IMR-90 (cell line): Measurements from ENCODE around the gene EVI2A. TPM values are rescaled to one million over a fixed set of nuclear protein-coding genes. Genes with fewer than 3 reads are reported as not detected.

ENCODE experiments used
- ATAC-seq: fragments of 200-7000 bp; cut with Tn5 transposase; 2 replicates; pipeline ENCODE4 v1.9.1; 2020; ENCODE audit warnings: low read depth, mild to moderate bottlenecking, moderate library complexity
- BruUV-seq: library from RNA; stranded (reverse); fragments of 400-500 nt; replicated peaks from 2 replicates; lab custom pipeline; 2021; lab: Mats Ljungman, UMichigan
- CTCF ChIA-PET: fragments of 300-600 bp; formaldehyde crosslinking; extraction: SDS; loops from one replicate; lab custom pipeline; 2021; ENCODE audit warnings: antibody characterized with exemption; lab: Yijun Ruan, JAX
- POLR2A ChIA-PET: fragments of 300-600 bp; sonication (Branson Sonifier 250); formaldehyde crosslinking; loops from one replicate; lab custom pipeline; 2022; ENCODE audit warnings: antibody characterized with exemption; ENCODE audit not compliant: unreplicated experiment; lab: Charles Lee
- DNase-seq: peaks from one replicate; pipeline ENCODE4 v3.0.0; 2013
- H2AFZ ChIP-seq: replicated peaks from 2 replicates; pipeline ENCODE3; 2013; ENCODE audit warnings: low read length, mild to moderate bottlenecking; ENCODE audit not compliant: poor library complexity
- H2AK5ac ChIP-seq: 2 replicates; pipeline ENCODE4 v1.6.1; 2013; ENCODE audit warnings: low read depth, low read length, inconsistent platforms
- H2AK9ac ChIP-seq: replicated peaks from 2 replicates; pipeline ENCODE3; 2013; ENCODE audit warnings: mild to moderate bottlenecking, low read depth, low read length, moderate library complexity; ENCODE audit not compliant: poor library complexity
- H2BK120ac ChIP-seq: 2 replicates; pipeline ENCODE4 v1.6.1; 2013; ENCODE audit warnings: low read depth, low read length, inconsistent platforms
- H2BK15ac ChIP-seq: 3 replicates; pipeline ENCODE4 v1.6.1; 2013; ENCODE audit warnings: low read depth, low read length, inconsistent platforms
- H2BK20ac ChIP-seq: 2 replicates; pipeline ENCODE4 v1.6.1; 2013; ENCODE audit warnings: low read depth, mild to moderate bottlenecking, inconsistent platforms, low read length, moderate library complexity
- H2BK5ac ChIP-seq: 2 replicates; pipeline ENCODE4 v1.6.1; 2013; ENCODE audit warnings: mild to moderate bottlenecking, low read depth, low read length, inconsistent platforms; ENCODE audit not compliant: poor library complexity, severe bottlenecking
- H3K14ac ChIP-seq: replicated peaks from 2 replicates; pipeline ENCODE4 v1.6.1; 2013; ENCODE audit warnings: low read depth, low read length, inconsistent platforms
- H3K18ac ChIP-seq: 2 replicates; pipeline ENCODE4 v1.6.1; 2013; ENCODE audit warnings: low read depth, low read length, control low read depth
- H3K23ac ChIP-seq: 2 replicates; pipeline ENCODE4 v1.6.1; 2013; ENCODE audit warnings: low read depth, low read length, inconsistent platforms
- H3K27ac ChIP-seq: 2 replicates; pipeline ENCODE4 v1.5.1; 2013; ENCODE audit warnings: mild to moderate bottlenecking, control low read depth, low read length; ENCODE audit not compliant: insufficient read depth
- H3K27me3 ChIP-seq: 2 replicates; pipeline ENCODE4 v1.6.1; 2013; ENCODE audit warnings: low read length; ENCODE audit not compliant: control insufficient read depth, insufficient read depth
- H3K36me3 ChIP-seq: 2 replicates; pipeline ENCODE4 v1.6.1; 2013; ENCODE audit warnings: low read length, mixed read lengths; ENCODE audit not compliant: control insufficient read depth, insufficient read depth
- H3K4ac ChIP-seq: 2 replicates; pipeline ENCODE4 v1.6.1; 2013; ENCODE audit warnings: low read depth, low read length, inconsistent platforms
- H3K4me1 ChIP-seq: 2 replicates; pipeline ENCODE4 v1.6.1; 2013; ENCODE audit warnings: low read length, mixed read lengths; ENCODE audit not compliant: control insufficient read depth, insufficient read depth
- H3K4me2 ChIP-seq: 2 replicates; pipeline ENCODE4 v1.6.1; 2013; ENCODE audit warnings: low read depth, mild to moderate bottlenecking, control low read depth, low read length, moderate library complexity
- H3K4me3 ChIP-seq: 2 replicates; pipeline ENCODE4 v1.5.1; 2013; ENCODE audit warnings: low read depth, mild to moderate bottlenecking, control low read depth, low read length, moderate library complexity; ENCODE audit not compliant: insufficient read depth
- H3K56ac ChIP-seq: 2 replicates; pipeline ENCODE4 v1.6.1; 2013; ENCODE audit warnings: low read length, inconsistent platforms; ENCODE audit not compliant: insufficient read depth; ENCODE audit errors: extremely low read depth
- H3K79me1 ChIP-seq, 2 experiments: 2 replicates each; pipeline ENCODE4 v1.6.1; 2013; ENCODE audit warnings: low read length in 2 of 2, inconsistent platforms in 1 of 2, low read depth in 1 of 2
- H3K9ac ChIP-seq: 2 replicates; pipeline ENCODE4 v1.6.1; 2013; ENCODE audit warnings: low read depth, low read length, control low read depth
- H3K9me1 ChIP-seq: 2 replicates; pipeline ENCODE4 v1.6.1; 2013; ENCODE audit warnings: low read length, inconsistent platforms; ENCODE audit not compliant: insufficient read depth
- H3K9me3 ChIP-seq: 2 replicates; pipeline ENCODE4 v1.6.1; 2013; ENCODE audit warnings: low read length; ENCODE audit not compliant: control insufficient read depth, insufficient read depth
- H4K20me1 ChIP-seq: 2 replicates; pipeline ENCODE4 v1.6.1; 2013; ENCODE audit warnings: low read length, inconsistent platforms; ENCODE audit not compliant: insufficient read depth
- H4K5ac ChIP-seq: 2 replicates; pipeline ENCODE4 v1.6.1; 2013; ENCODE audit warnings: mild to moderate bottlenecking, low read depth, low read length, control low read depth
- H4K8ac ChIP-seq, 2 experiments: 2 replicates each; pipeline ENCODE4 v1.6.1; 2013; ENCODE audit warnings: low read depth in 2 of 2, low read length in 2 of 2, control low read depth in 1 of 2, inconsistent platforms in 1 of 2
- H4K91ac ChIP-seq: 2 replicates; pipeline ENCODE4 v1.6.1; 2013; ENCODE audit warnings: low read depth, low read length, inconsistent platforms; ENCODE audit not compliant: insufficient read depth
- CEBPB ChIP-seq: IDR thresholded peaks from 2 replicates; pipeline ENCODE4 v1.6.1; 2012; ENCODE audit warnings: low read depth, low read length, improper control_type of control experiment
- FOS ChIP-seq: fragments of 150-350 bp; IDR thresholded peaks from 2 replicates; pipeline ENCODE4 v1.6.1; 2016; ENCODE audit warnings: low read depth, low read length
- RCOR1 ChIP-seq: IDR thresholded peaks from 2 replicates; pipeline ENCODE4 v1.6.1; 2012; ENCODE audit warnings: mild to moderate bottlenecking, low read length, improper control_type of control experiment; ENCODE audit not compliant: insufficient replicate concordance
- SMC3 ChIP-seq: fragments of 150-350 bp; IDR thresholded peaks from 2 replicates; pipeline ENCODE4 v1.6.1; 2016; ENCODE audit warnings: low read depth, mild to moderate bottlenecking, antibody characterized with exemption, low read length, moderate library complexity
- USF2 ChIP-seq: fragments of 150-350 bp; IDR thresholded peaks from 2 replicates; pipeline ENCODE4 v1.6.1; 2017; ENCODE audit warnings: mild to moderate bottlenecking, antibody characterized with exemption, low read length, low read depth
- WGBS, 2 experiments: methylation state at CpG; one replicate each; pipeline versions ENCODE4 v1.1.5 to v1.1.7; 2013; ENCODE audit warnings: missing lambda C conversion rate in 2 of 2; ENCODE audit not compliant: insufficient read length in 1 of 2; ENCODE audit errors: extremely low coverage in 2 of 2; 5-methylcytosine and 5-hydroxymethylcytosine counted together
- dilution Hi-C: fragments of 300-500 bp; cut with HindIII; formaldehyde crosslinking; loops from one replicate; pipeline ENCODE4 v1.14.3; 2018; ENCODE audit warnings: low sequenced_read_pairs; ENCODE audit not compliant: unreplicated experiment
- in situ Hi-C: fragments of 300-500 bp; cut with MboI; formaldehyde crosslinking; loops from 3 replicates; pipeline ENCODE4 v1.14.3; 2019; ENCODE audit warnings: low sequenced_read_pairs, inconsistent platforms, mixed read lengths
- intact Hi-C: fragments of 100-400 bp; cut with micrococcal nuclease; formaldehyde crosslinking; loops from 2 replicates; pipeline ENCODE4 v1.10.0; 2022
- polyA plus RNA-seq, 3 experiments: library from polyadenylated mRNA; depleted of rRNA; stranded (reverse); fragments of >200 nt; gene quantifications; 2 replicates each; pipeline ENCODE4 v1.2.3, GENCODE V29; 2012; ENCODE audit warnings: low replicate concordance in 1 of 3
- total RNA-seq: library from RNA; depleted of rRNA; stranded (reverse); fragments of >200 nt; gene quantifications from 2 replicates; pipeline ENCODE4 v1.2.3, GENCODE V29; 2012
- TF ChIP-seq, protein P1 (sequence below): conservative IDR thresholded peaks from 2 replicates; pipeline ENCODE4 v1.5.1; 2012; ENCODE audit warnings: mild to moderate bottlenecking, low read depth, low read length, improper control_type of control experiment

The EVI2A gene
- total and polyA plus RNA-seq, 2 of the 4 experiments (the other 2 are of a cell fraction): 0.50 to 0.90 TPM

DNA sequence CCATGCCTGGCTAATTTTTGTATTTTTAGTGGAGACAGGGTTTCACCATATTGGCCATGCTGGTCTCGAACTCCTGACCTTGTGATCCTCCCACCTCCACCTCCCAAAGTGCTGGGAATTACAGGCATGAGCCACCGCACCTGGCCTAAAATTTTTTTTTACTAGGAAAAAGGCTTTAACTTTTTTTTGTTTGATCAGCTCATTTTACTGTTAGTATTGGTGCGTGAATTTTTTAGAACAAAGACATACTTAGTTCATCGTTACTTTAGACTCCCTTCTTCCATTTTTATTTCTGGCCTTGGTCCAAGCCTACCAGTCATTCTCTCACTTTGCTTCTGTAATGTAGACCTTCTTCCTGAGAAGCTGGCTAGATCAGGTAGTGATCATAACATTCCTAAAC, 44.7 kb upstream of the EVI2A start:
- H2AK9ac ChIP-seq: no peak overlapping the region
- DNase-seq (no peak), ATAC-seq (no peak)
- H4K20me1 ChIP-seq: 0 out of 2 replicates have a peak, but pooled peaks cover 3% of the 10 kb centered on the region
- no peak overlapping the region for H3K4me2 ChIP-seq
- H3K4ac ChIP-seq: no peak overlapping the region
- no peak overlapping the region for H3K4me3 ChIP-seq
- no peaks in the 10 kb centered on the region for H3K9me3 ChIP-seq
- no peak overlapping the region for H4K5ac ChIP-seq
- H2BK5ac ChIP-seq: no peak overlapping the region
- H2AK5ac ChIP-seq: no peak overlapping the region
- no peak overlapping the region for H3K14ac ChIP-seq
- no peak overlapping the region for H4K8ac ChIP-seq
- peaks cover 3 to 13% of the 10 kb centered on the region in 2 experiments; a peak in 2 of 4 replicates for H3K79me1 ChIP-seq
- intact Hi-C loops (no loop called here), dilution Hi-C loops (no loop called here), in situ Hi-C loops (no loop called here)
- no peak overlapping the region for H3K56ac ChIP-seq
- no peak overlapping the region for H3K9ac ChIP-seq
- ChIA-PET POLR2A (interaction anchor here (0.6 kb wide), 2 partner anchors 119 to 825 kb away, joined by 3 read pairs; no protein-coding TSS in a partner anchor), CTCF (no interaction called here)
- no peak overlapping the region for H2BK15ac ChIP-seq
- no TSS peak for BruUV-seq
- H2AFZ ChIP-seq: no peak overlapping the region
- no peak overlapping the region for H3K18ac ChIP-seq
- H3K23ac ChIP-seq: no peak overlapping the region
- 0 out of 2 replicates have a peak, but pooled peaks cover 6% of the 10 kb centered on the region for H3K9me1 ChIP-seq
- H3K4me1 ChIP-seq: peaks cover 2% of the 10 kb centered on the region; the same call in 1 of the 2 replicates
- H2BK20ac ChIP-seq: no peak overlapping the region
- no peak overlapping the region for H3K27ac ChIP-seq
- no CpG with 5 or more reads among the region's 4 CpGs for WGBS, 2 experiments
- no peak overlapping the region for H4K91ac ChIP-seq
- no peak overlapping the region for H2BK120ac ChIP-seq
- peaks cover 13% of the 10 kb centered on the region for H3K36me3 ChIP-seq
- no peaks in the 10 kb centered on the region for H3K27me3 ChIP-seq
- TF ChIP-seq FOS (no peak), USF2 (no peak), RCOR1 (no peak), CEBPB (no peak), SMC3 (no peak)
- TF ChIP-seq, protein P1, sequence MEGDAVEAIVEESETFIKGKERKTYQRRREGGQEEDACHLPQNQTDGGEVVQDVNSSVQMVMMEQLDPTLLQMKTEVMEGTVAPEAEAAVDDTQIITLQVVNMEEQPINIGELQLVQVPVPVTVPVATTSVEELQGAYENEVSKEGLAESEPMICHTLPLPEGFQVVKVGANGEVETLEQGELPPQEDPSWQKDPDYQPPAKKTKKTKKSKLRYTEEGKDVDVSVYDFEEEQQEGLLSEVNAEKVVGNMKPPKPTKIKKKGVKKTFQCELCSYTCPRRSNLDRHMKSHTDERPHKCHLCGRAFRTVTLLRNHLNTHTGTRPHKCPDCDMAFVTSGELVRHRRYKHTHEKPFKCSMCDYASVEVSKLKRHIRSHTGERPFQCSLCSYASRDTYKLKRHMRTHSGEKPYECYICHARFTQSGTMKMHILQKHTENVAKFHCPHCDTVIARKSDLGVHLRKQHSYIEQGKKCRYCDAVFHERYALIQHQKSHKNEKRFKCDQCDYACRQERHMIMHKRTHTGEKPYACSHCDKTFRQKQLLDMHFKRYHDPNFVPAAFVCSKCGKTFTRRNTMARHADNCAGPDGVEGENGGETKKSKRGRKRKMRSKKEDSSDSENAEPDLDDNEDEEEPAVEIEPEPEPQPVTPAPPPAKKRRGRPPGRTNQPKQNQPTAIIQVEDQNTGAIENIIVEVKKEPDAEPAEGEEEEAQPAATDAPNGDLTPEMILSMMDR: no peak
